Right cardiac atrium (tissue), 5 donors: ENCODE measurements around the gene ERC2. TPM values are rescaled to one million over a fixed set of nuclear protein-coding genes. Genes with fewer than 3 reads are reported as not detected.

Experiments used
- ATAC-seq, 2 donors: fragments of 200-7000 bp; cut with Tn5 transposase; one replicate each; pipeline versions ENCODE4 v1.8.0 to v1.9.1; 2020; ENCODE audit warnings: moderate library complexity in 2 of 2, mild to moderate bottlenecking in 1 of 2
- DNase-seq, 3 donors: peaks; one replicate each; pipeline ENCODE4 v3.0.0-alpha.2; 2020
- H3K27ac ChIP-seq: one replicate; pipeline ENCODE4 v1.5.1; 2013; ENCODE audit warnings: mild to moderate bottlenecking, low read length, control low read depth, moderate library complexity
- H3K27me3 ChIP-seq: one replicate; pipeline ENCODE4 v1.6.1; 2013; ENCODE audit not compliant: control insufficient read depth, insufficient read depth
- H3K4me1 ChIP-seq: one replicate; pipeline ENCODE4 v1.6.1; 2013; ENCODE audit warnings: low read length; ENCODE audit not compliant: control insufficient read depth, insufficient read depth
- H3K4me3 ChIP-seq: one replicate; pipeline ENCODE4 v1.5.1; 2013; ENCODE audit warnings: low read length, control low read depth
- H3K9me3 ChIP-seq: one replicate; pipeline ENCODE4 v1.6.1; 2013; ENCODE audit warnings: low read length; ENCODE audit not compliant: control insufficient read depth
- WGBS: extraction: QIAGEN DNeasy Blood & Tissue Kit; methylation state at CpG from one replicate; pipeline ENCODE4 v1.1.7; 2013; 5-methylcytosine and 5-hydroxymethylcytosine counted together
- intact Hi-C, 4 donors: fragments of 100-400 bp; cut with DNase I; formaldehyde crosslinking; loops; one replicate each; pipeline versions ENCODE4 v1.11.0 to v1.14.0; 2022 to 2023
- polyA plus RNA-seq: library from polyadenylated mRNA; stranded (reverse); fragments of 200-250 nt; gene quantifications from one replicate; pipeline ENCODE4 v1.2.3, GENCODE V29; 2013
- total RNA-seq, 4 donors: library from RNA; stranded (reverse); fragmentation: NEBNext Ultra II Directional; extraction: Animal tissue kit (Norgen Biotek cat#: 25700); gene quantifications; one replicate each; pipeline ENCODE4 v1.2.1, GENCODE V29; 2021
- donor health status: healthy with polysubstance abuse.
- donor health status: DM: no; HTN: yes; CAD: no.
- donor health status: DM: no; HTN: no; CAD: no.
- donor health status: DM: no; HTN: yes; CAD: no; lungs with severe emphysema.
- donor health status: DM: yes; HTN: yes; CAD: no.

ERC2 gene
- total and polyA plus RNA-seq, 5 donors: 1.5 to 9.2 (median 3.8) TPM

DNA sequence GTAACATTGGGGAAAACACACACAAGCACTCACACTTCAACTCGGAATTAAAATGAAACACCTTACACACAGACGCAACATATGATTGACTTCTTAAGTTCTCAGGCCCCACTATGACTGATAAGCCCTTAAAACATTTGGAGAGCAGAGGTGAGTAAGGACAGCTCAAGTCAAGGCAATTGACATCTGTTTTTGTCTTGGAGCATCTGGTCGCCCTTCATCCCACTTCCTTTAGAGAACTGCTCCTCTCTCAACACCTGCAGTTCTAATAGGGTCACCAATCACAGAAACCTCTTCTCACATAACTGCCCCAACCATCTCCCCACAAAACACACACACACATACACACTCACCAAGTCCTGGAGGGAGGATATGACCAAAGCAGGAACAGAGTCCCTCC lies 43.4 kb downstream of the ERC2 start:
- no peak for ATAC-seq

DNA sequence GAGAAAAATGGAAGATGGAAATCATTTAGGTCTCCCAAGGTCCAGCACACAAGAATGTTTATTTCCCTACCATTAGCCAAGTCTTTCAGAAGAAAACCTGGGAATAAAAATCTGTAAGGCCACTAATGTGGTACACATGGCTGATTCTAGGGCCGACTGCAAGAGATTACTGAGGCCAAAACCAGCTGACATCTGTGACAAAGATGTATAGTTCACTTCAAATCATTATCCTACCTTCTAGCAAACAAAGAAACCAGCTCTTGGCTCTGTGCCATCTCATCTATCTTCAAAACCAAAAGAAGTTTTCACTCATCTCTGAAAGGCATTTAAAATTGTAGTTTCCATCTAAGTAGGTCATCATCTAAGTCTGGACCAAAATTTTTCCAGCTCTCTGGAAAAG lies 43.9 kb downstream of the ERC2 start:
- Histone ChIP-seq H3K9me3 (no peaks in the 10 kb centered on the region), H3K4me1 (no peaks in the 10 kb centered on the region), H3K27me3 (no peaks in the 10 kb centered on the region), H3K4me3 (no peak overlapping the region), H3K27ac (no peak overlapping the region)
- 51% methylated on average over 1 of the region's 1 CpG for WGBS
- no peak for DNase-seq
- intact Hi-C loops: no loop called here
- ATAC-seq: no peak

More for the DNA sequence above, 43.4 kb downstream of the ERC2 start:
- WGBS: 92% methylated on average over 3 of the region's 3 CpGs
- Histone ChIP-seq H3K27me3 (no peaks in the 10 kb centered on the region), H3K4me3 (no peak overlapping the region), H3K4me1 (no peaks in the 10 kb centered on the region), H3K27ac (no peak overlapping the region), H3K9me3 (no peaks in the 10 kb centered on the region)
- intact Hi-C loops: no loop called here
- no peak for DNase-seq

DNA sequence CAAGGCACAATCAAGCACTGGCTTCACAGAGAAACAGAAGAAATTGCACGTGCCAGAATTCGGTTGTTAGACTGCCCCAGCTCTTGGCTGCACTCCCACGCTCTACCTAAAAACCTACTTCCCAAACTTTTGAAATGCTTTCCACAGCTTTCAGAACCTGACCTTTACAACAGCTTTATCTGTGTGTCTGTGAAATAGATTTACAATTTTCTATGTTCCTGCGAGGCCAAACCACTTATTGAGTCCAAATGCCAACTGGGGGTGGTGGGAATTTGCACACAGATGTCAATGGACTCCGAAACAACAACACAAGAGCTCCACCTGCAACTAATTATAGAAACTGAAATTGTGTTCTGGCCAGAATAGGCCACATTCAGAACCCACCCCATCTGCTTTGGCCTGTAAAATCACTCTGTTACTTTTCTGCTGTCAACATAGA lies 44.6 kb downstream of the ERC2 start:
- intact Hi-C loops: no loop called here
- H3K27me3 ChIP-seq: no peaks in the 10 kb centered on the region
- H3K4me1 ChIP-seq: no peaks in the 10 kb centered on the region
- DNase-seq (no peak), ATAC-seq (no peak)
- no peaks in the 10 kb centered on the region for H3K9me3 ChIP-seq
- no peak overlapping the region for H3K27ac ChIP-seq
- no peak overlapping the region for H3K4me3 ChIP-seq
- 65% methylated on average over 5 of the region's 5 CpGs for WGBS

DNA sequence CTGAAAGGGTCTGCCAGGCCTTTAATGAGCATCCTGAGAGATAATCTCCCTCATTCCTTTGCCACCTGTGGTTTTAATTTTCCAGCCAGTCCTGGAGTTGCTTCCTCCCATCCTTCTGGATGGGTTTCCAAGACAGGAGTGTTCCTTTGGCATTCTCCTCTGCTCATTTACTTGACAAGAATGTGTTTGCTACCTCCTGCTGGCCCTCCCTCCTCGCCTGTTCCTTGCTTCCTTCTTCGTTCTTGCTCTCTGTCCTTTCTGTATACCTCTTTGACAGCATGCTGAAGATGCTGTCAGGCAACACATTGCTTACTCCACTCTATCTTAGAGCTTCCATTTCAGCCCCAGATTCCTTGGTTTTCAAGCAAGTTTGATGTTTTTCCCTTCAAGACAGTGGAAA lies 46.0 kb downstream of the ERC2 start:
- Histone ChIP-seq H3K4me3 (no peak overlapping the region), H3K9me3 (no peaks in the 10 kb centered on the region), H3K27me3 (no peaks in the 10 kb centered on the region), H3K27ac (no peak overlapping the region), H3K4me1 (no peaks in the 10 kb centered on the region)
- ATAC-seq (no peak), DNase-seq (no peak)
- intact Hi-C loops: no loop called here
- 62% methylated on average over 2 of the region's 2 CpGs for WGBS

DNA sequence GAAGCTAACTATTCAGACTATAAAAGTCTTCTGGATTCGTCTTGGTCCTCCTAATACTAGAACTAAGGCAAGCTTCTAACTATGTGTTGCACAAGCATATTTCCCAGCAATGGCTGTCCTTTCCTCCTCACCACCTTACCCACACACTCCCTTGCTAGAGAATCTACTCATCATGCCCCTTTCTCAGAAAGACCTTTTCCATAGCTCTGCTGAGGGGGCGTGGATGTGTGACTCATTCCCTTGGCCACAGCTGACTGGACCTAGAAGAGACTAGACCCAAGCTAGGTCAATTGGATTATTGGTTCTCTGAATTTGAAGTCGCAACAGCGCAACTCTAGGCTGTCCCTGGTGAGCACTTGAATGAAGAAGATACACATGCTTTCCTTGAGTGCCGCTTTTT lies 47.1 kb downstream of the ERC2 start:
- DNase-seq: no peak
- H3K27me3 ChIP-seq: no peaks in the 10 kb centered on the region
- H3K4me1 ChIP-seq: no peaks in the 10 kb centered on the region
- no peak for ATAC-seq
- no peaks in the 10 kb centered on the region for H3K9me3 ChIP-seq
- no peak overlapping the region for H3K27ac ChIP-seq
- 84% methylated on average over 5 of the region's 5 CpGs for WGBS
- no peak overlapping the region for H3K4me3 ChIP-seq
- intact Hi-C loops: no loop called here

DNA sequence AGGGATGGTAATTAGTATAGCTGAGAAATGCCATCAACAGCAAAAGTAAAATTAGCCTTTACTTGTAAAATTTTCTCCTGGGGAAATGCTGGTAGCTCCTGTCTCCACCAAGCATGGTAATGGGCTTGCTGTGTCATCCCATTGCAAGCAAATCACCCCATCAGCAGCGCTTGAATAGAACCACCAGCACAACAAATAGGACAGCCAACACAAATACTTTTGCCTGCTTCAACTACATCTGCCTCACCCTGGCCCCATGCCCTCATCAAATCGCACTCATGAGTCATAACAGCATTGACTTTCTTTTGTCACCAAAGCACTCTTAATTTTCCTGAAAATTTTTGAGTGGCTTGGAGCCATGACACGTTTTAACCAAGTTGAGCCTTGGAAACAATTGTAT lies 52.6 kb downstream of the ERC2 start:
- no peak overlapping the region for H3K4me3 ChIP-seq
- DNase-seq (peak in 2 of 3 donors; percentile 13 to 54), ATAC-seq (no peak)
- H3K9me3 ChIP-seq: peaks cover 2% of the 10 kb centered on the region
- intact Hi-C loops: no loop called here
- 48% methylated on average over 3 of the region's 3 CpGs for WGBS
- H3K4me1 ChIP-seq: no peaks in the 10 kb centered on the region
- H3K27me3 ChIP-seq: no peaks in the 10 kb centered on the region
- no peak overlapping the region for H3K27ac ChIP-seq

DNA sequence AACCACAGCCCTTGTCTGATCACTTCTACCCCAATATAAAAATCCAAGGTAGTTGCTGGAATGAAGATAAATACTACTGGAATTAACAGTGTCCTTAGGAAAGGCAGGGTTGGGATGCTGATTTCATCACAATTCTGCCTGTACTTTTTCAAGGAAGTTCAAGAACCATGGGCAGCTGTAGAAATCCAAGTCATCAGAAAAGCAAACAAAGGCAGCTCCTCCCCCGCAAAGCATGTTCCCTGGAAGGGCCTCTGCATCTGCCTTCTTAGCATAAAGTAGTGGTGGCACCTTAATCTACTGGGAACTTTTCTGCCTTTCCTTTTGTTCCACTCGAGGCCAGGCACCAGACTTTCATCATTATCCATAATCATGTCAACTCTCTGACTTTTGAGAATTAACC lies 54.4 kb downstream of the ERC2 start:
- intact Hi-C loops: no loop called here
- WGBS: 46% methylated on average over 2 of the region's 2 CpGs
- ATAC-seq: no peak

DNA sequence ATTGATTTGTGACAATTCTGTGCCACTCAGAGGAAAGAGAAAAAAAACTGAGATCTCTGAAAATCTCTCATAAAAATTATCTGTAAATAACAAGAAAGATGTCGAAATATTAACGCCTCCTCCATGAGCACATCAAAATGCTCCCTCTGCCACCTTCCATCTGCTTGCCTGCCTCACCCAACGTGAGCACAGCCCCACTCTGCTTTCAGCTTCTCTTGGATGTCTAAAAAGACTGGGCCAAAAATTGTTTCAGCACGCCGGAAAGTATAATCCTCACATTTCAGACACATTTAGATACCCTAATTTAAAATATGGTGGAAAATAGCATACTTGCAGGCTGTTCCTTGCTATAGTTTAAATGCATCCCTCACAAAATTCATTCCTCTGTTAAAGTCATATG lies 57.1 kb downstream of the ERC2 start:
- intact Hi-C loops: no loop called here
- no peaks in the 10 kb centered on the region for H3K4me1 ChIP-seq
- ATAC-seq: no peak
- H3K4me3 ChIP-seq: no peak overlapping the region
- H3K27me3 ChIP-seq: no peaks in the 10 kb centered on the region
- H3K9me3 ChIP-seq: peaks cover 2% of the 10 kb centered on the region
- no peak for DNase-seq
- H3K27ac ChIP-seq: no peak overlapping the region
- WGBS: 85% methylated on average over 5 of the region's 5 CpGs

More for the DNA sequence above, 54.4 kb downstream of the ERC2 start:
- Histone ChIP-seq H3K4me1 (no peaks in the 10 kb centered on the region), H3K27ac (no peak overlapping the region), H3K27me3 (no peaks in the 10 kb centered on the region), H3K9me3 (peaks cover 2% of the 10 kb centered on the region), H3K4me3 (no peak overlapping the region)
- no peak for DNase-seq

DNA sequence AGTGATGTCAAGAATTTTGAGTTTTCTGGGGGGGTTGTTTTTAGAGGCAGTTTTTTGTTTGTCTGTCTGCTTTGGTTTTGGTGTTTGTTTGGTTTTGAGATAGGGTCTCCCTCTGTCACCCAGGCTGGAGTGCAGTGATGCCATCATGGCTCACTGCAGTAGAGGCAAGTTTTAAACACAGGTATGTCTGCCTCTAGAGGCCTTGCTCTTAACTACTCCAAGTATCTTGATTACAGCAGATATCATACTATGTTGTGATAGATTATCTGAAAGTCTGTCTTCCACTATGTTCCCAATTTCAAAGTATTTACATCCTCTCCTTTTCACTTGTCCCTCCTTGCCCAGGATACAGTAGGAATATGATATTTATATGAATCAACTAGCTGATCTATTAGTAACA lies 57.7 kb downstream of the ERC2 start:
- peaks cover 2% of the 10 kb centered on the region for H3K9me3 ChIP-seq
- H3K4me1 ChIP-seq: no peaks in the 10 kb centered on the region
- intact Hi-C loops: no loop called here
- no peak for DNase-seq
- H3K27ac ChIP-seq: no peak overlapping the region
- H3K4me3 ChIP-seq: no peak overlapping the region
- no peaks in the 10 kb centered on the region for H3K27me3 ChIP-seq
- ATAC-seq: no peak

DNA sequence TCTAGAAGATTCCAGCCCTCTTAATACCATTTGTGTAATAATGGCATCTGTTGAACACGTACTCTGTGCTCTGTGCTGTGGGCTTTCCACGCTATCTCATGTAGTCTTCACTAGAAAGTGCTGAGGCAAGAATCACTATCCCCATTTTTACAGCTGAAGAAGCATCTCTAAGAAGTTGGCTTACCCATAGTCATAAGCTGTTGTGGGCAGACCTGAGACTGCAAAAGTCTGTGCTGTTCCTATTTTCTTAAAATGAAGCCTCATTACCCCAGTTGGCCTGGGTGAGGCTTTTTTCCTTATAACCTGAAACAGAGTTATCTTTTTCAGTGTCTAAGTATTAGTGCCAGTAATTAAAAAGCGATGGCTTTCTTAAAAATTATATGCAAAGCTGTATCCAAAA lies 58.5 kb downstream of the ERC2 start:
- intact Hi-C loops: no loop called here
- DNase-seq: no peak
- ATAC-seq: no peak
- WGBS: 85% methylated on average over 3 of the region's 3 CpGs
- Histone ChIP-seq H3K27me3 (no peaks in the 10 kb centered on the region), H3K4me3 (no peak overlapping the region), H3K27ac (no peak overlapping the region), H3K4me1 (no peaks in the 10 kb centered on the region), H3K9me3 (peaks cover 2% of the 10 kb centered on the region)

DNA sequence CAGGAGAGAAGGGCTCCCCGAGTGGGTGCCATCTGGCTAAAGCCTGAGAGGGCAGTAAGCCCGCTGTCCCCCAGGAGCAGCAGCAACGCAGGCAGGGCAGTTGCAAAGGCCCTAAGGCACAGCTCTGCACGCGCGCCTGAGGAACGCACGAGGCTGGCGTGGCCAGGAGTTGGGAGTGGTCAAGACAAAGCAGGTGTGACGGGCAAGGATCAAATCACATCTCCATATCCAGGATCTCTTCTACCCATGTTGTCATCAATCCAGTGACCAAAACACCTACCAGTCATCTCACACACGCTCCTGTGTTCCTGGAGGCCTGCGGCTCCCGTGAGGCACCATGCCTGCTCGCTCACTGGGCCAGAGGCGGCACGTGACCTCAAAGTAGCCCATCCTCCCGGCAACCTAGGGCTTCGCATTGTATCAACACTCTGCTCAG lies 59.5 kb downstream of the ERC2 start:
- peaks cover 2% of the 10 kb centered on the region for H3K9me3 ChIP-seq
- intact Hi-C loops: no loop called here
- WGBS: 93% methylated on average over 18 of the region's 18 CpGs
- peak in 1 of 3 donors; percentile 10 for DNase-seq
- H3K4me1 ChIP-seq: no peaks in the 10 kb centered on the region
- H3K27ac ChIP-seq: no peak overlapping the region
- no peaks in the 10 kb centered on the region for H3K27me3 ChIP-seq
- no peak overlapping the region for H3K4me3 ChIP-seq
- no peak for ATAC-seq

DNA sequence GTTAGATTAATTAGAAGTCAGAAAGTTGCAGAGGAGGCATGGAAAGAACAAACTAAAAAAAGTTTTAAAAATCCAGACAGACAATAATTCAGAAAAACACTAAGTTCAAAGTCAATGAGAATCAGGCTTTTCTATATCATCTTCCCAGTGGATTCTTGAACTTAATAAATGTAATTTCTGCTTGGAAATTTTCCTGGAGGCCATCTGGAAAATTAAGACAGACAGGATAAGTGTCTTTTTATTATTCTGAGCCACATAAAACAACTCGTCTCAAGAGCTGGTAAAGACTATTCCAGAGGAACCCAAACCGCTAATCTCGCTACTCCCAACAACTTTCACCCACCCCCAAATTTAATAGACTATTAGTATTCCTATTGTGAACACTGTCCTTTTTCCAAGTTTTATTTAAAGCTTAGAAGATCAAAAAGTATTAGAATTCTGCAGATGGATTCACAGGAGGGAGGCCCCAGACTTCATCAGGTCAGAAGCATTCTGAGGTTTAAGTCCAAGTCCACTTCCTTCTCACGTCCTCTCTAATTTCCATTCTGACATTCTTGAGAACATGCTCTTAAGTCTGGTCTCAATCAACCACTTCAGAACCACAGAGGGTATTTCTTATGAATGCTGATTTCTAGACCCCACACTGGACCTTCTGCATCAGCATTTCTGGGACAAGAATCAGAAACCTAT lies 61.3 kb downstream of the ERC2 start:
- no peak for DNase-seq
- Histone ChIP-seq H3K4me1 (no peaks in the 10 kb centered on the region), H3K27me3 (no peaks in the 10 kb centered on the region), H3K27ac (no peak overlapping the region), H3K9me3 (no peaks in the 10 kb centered on the region), H3K4me3 (no peak overlapping the region)
- WGBS: 63% methylated on average over 4 of the region's 4 CpGs
- no peak for ATAC-seq
- intact Hi-C loops: no loop called here
